Mesothelial cell of epicardium (in vitro differentiated cells): ENCODE measurements around the gene GALNT13. TPM values are rescaled to one million over a fixed set of nuclear protein-coding genes. Genes with fewer than 3 reads are reported as not detected.

ENCODE experiments used
- DNase-seq, 2 experiments: peaks; one replicate each; pipeline ENCODE4 v3.0.0; 2021; ENCODE audit warnings: low spot score in 2 of 2; ENCODE audit not compliant: unreplicated experiment in 2 of 2
- H3K27ac Mint-ChIP-seq: 2 replicates; pipeline ENCODE4 v1.8.0; 2021; ENCODE audit warnings: mixed read lengths
- H3K27me3 Mint-ChIP-seq: 2 replicates; pipeline ENCODE4 v1.8.0; 2021; ENCODE audit warnings: low read depth, mixed read lengths
- H3K36me3 Mint-ChIP-seq: 2 replicates; pipeline ENCODE4 v1.8.0; 2021; ENCODE audit warnings: mixed read lengths
- H3K4me1 Mint-ChIP-seq: 2 replicates; pipeline ENCODE4 v1.8.0; 2021; ENCODE audit warnings: mixed read lengths
- H3K4me3 Mint-ChIP-seq: 2 replicates; pipeline ENCODE4 v1.8.0; 2021; ENCODE audit warnings: mild to moderate bottlenecking, moderate library complexity, mixed read lengths
- H3K9me3 Mint-ChIP-seq: 2 replicates; pipeline ENCODE4 v1.8.0; 2021; ENCODE audit warnings: mixed read lengths
- CTCF ChIP-seq: fragments of 200-600 bp; sonication (generic); IDR thresholded peaks from one replicate; pipeline ENCODE4 v1.5.0; 2021; ENCODE audit warnings: antibody characterized with exemption; ENCODE audit not compliant: unreplicated experiment
- total RNA-seq: library from RNA; stranded (reverse); gene quantifications from 3 replicates; pipeline ENCODE4 v1.2.1, GENCODE V29; 2021

The GALNT13 gene
- total RNA-seq, 1 donor from 2014 or later, result 15.8 TPM

GRCh38 chr2:154261473-154262027 is 389.8 kb downstream of the GALNT13 start:
- DNase-seq, result no peak
- Mint-ChIP-seq H3K27ac (no peak overlapping the region), H3K36me3 (peaks cover 5% of the 10 kb centered on the region), H3K9me3 (peaks cover 5% of the 10 kb centered on the region), H3K4me3 (no peak overlapping the region), H3K27me3 (no peaks in the 10 kb centered on the region), H3K4me1 (no peaks in the 10 kb centered on the region)
- TF ChIP-seq CTCF, result no peak

- Mint-ChIP-seq H3K36me3 (peaks cover 5% of the 10 kb centered on the region), H3K4me1 (no peaks in the 10 kb centered on the region), H3K27me3 (no peaks in the 10 kb centered on the region), H3K4me3 (no peak overlapping the region), H3K27ac (no peak overlapping the region), H3K9me3 (peaks cover 5% of the 10 kb centered on the region)
- no peak for TF ChIP-seq CTCF
- no peak for DNase-seq
These were observed 391.5 kb downstream of the GALNT13 start for GRCh38 chr2:154263206-154263605.

GRCh38 chr2:154264024-154264423 is 392.3 kb downstream of the GALNT13 start:
- Mint-ChIP-seq H3K4me1 (no peaks in the 10 kb centered on the region), H3K27me3 (no peaks in the 10 kb centered on the region), H3K9me3 (peaks cover 5% of the 10 kb centered on the region), H3K4me3 (no peak overlapping the region), H3K27ac (no peak overlapping the region), H3K36me3 (peaks cover 5% of the 10 kb centered on the region)
- no peak for TF ChIP-seq CTCF
- no peak for DNase-seq

- H3K9me3 Mint-ChIP-seq, result peaks cover 5% of the 10 kb centered on the region
- peaks cover 5% of the 10 kb centered on the region for H3K36me3 Mint-ChIP-seq
- H3K4me3 Mint-ChIP-seq, result no peak overlapping the region
- no peaks in the 10 kb centered on the region for H3K4me1 Mint-ChIP-seq
- TF ChIP-seq CTCF, result no peak
- no peak for DNase-seq
- H3K27me3 Mint-ChIP-seq, result no peaks in the 10 kb centered on the region
- H3K27ac Mint-ChIP-seq, result no peak overlapping the region
These were observed 396.3 kb downstream of the GALNT13 start for GRCh38 chr2:154267983-154268382.

DNA sequence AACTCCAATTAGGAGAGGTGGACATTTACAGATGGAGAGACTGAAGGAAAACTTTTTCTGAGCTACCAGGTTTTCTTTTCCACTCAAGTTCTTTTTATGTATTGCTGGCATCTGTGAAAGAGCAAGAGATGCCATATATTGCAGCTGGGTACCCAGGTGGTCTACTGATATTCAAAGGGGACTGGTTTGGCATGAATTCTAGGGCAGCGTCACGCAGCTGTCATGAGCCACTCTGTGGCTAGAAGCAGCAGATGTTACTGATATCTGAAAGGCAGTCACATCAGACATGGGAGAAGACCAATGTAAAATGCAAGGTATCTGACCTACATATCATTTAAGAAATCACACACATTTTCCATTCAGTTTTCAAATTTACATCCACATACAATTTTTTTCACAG is 408.8 kb downstream of the GALNT13 start:
- Mint-ChIP-seq H3K27me3 (no peaks in the 10 kb centered on the region), H3K9me3 (peaks cover 18% of the 10 kb centered on the region), H3K4me3 (no peak overlapping the region), H3K4me1 (peaks cover 4% of the 10 kb centered on the region), H3K27ac (no peak overlapping the region), H3K36me3 (peaks cover 11% of the 10 kb centered on the region)
- no peak for DNase-seq
- TF ChIP-seq CTCF, result no peak

GRCh38 chr2:154289870-154290269 is 418.1 kb downstream of the GALNT13 start:
- H3K4me3 Mint-ChIP-seq, result no peak overlapping the region
- no peak overlapping the region for H3K27ac Mint-ChIP-seq
- TF ChIP-seq CTCF, result no peak
- peaks cover 25% of the 10 kb centered on the region for H3K36me3 Mint-ChIP-seq
- H3K4me1 Mint-ChIP-seq, result peaks cover 8% of the 10 kb centered on the region
- no peak for DNase-seq
- H3K27me3 Mint-ChIP-seq, result no peaks in the 10 kb centered on the region
- H3K9me3 Mint-ChIP-seq, result peaks cover 27% of the 10 kb centered on the region
